Measurements from ENCODE around the gene EFCAB5. TPM values are rescaled to one million over a fixed set of nuclear protein-coding genes. Genes with fewer than 3 reads are reported as not detected.

Gene EFCAB5
- total and polyA plus RNA-seq, 2 of the 13 experiments (the other 11 are each of a cell fraction or from before 2014, with no cell fraction given) = 0.15 TPM; not detected in 1

DNA sequence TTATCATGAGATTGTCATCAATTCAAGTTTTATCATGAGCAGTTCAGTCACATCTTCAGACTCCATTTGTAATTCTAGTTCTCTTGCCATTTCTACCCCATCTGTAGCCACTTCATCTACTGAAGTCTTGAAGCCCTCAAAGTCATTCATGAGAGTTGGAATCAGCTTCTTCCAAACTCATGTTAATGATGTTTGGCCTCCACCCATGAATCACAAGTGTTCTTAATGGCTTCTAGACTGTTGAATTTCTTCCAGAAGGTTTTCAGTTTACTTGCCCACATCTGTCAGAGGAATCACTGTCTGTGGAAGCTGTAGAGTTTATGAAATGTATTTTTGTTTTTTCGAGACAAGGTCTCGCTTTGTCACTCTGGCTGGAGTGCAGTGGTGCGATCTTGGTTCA, 191.2 kb downstream of the EFCAB5 start:
- FAIRE-seq (no peak), DNase-seq (ENCODE audit: low spot score) (no peak), ATAC-seq (no peak)
- peaks cover 10% of the 10 kb centered on the region for H3K79me2 ChIP-seq (ENCODE audit: insufficient read depth, low read length)
- no TSS peak for BruUV-seq (replicated peaks)
- H4K20me1 ChIP-seq (ENCODE audit: insufficient read depth, low read length) = no peaks in the 10 kb centered on the region
- H3K27ac ChIP-seq (ENCODE audit: extremely low read length, insufficient read depth, low read length) = no peak overlapping the region
- H3K9ac ChIP-seq (ENCODE audit: insufficient read depth, low read depth, low read length) = no peak overlapping the region
- H3K36me3 ChIP-seq (replicated peaks in 1 of 2; ENCODE audit: control insufficient read depth in 1 of 2, insufficient read depth in 2 of 2, low read length in 2 of 2) = peaks cover 4 to 16% of the 10 kb centered on the region in 2 experiments; a peak in 4 of 5 replicates
- no peak overlapping the region for H3K4me2 ChIP-seq (ENCODE audit: low read depth, low read length)
- WGBS (ENCODE audit: low lambda C conversion rate) = 98% methylated on average over 3 of the region's 3 CpGs
- ChIA-PET CTCF (ENCODE audit: low intra/inter-chr PET ratio, low total read pairs) (no interaction called here), POLR2A (no interaction called here)
- intact Hi-C loops (cut with micrococcal nuclease; ENCODE audit: unreplicated experiment) = no loop called here
- no peak overlapping the region for H3K4me3 ChIP-seq (replicated peaks in 1 of 3; ENCODE audit: insufficient read depth in 1 of 3, low read depth in 2 of 3, low read length in 3 of 3)
- in situ Hi-C loops (cut with HindIII; ENCODE audit: extremely low pct_ligation_motif_present, low pct_unique_long_range_greater_than_20kb) = no loop called here
- TF ChIP-seq ZNF737 (CRISPR knock-in tag; IDR thresholded peaks at IDR 0.05; ENCODE audit: borderline replicate concordance) (no peak), HMGA1 (CRISPR knock-in tag; conservative IDR thresholded peaks at IDR 0.05) (no peak), ZNF883 (CRISPR knock-in tag; IDR thresholded peaks at IDR 0.05; ENCODE audit: not compliant biosample characterization) (no peak), HOXA9 (CRISPR knock-in tag; IDR thresholded peaks at IDR 0.05; ENCODE audit: borderline replicate concordance) (no peak), WIZ (CRISPR knock-in tag; IDR thresholded peaks at IDR 0.05) (no peak), CHCHD3 (CRISPR knock-in tag; IDR thresholded peaks at IDR 0.05) (no peak)
- H3K4me1 ChIP-seq (ENCODE audit: insufficient read depth, low read length) = no peaks in the 10 kb centered on the region
- no peaks in the 10 kb centered on the region for H3K9me3 ChIP-seq (ENCODE audit: low read length)
- H2AFZ ChIP-seq (ENCODE audit: low read length) = no peak overlapping the region
- H3K27me3 ChIP-seq (ENCODE audit: control insufficient read depth in 1 of 2, insufficient read depth in 2 of 2, low read length in 2 of 2) = no peaks in the 10 kb centered on the region

DNA sequence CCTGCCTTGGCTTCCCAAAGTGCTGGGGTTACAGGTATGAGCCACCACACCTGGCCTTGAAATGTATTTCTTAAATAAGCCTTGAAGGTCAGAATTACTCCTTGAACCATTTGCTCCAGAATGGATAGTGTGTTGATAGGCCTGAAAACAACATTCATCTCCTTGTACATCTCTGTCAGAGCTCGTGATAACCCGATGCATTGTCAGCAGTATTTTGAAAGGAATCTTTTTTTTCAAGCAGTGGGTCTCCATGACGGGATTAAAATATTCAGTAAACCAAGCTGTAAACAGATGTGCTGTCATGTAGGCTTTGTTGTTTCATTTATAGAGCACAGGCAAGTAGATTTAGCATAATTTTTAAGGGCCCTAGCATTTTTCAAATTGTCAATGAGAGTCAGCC, 191.8 kb downstream of the EFCAB5 start:
- no peak for DNase-seq (ENCODE audit: low spot score)
- Histone ChIP-seq H4K20me1 (ENCODE audit: insufficient read depth, low read length) (no peaks in the 10 kb centered on the region), H3K79me2 (ENCODE audit: insufficient read depth, low read length) (peaks cover 12% of the 10 kb centered on the region), H3K9ac (ENCODE audit: insufficient read depth, low read depth, low read length) (no peak overlapping the region), H3K4me1 (ENCODE audit: insufficient read depth, low read length) (no peaks in the 10 kb centered on the region), H3K4me2 (ENCODE audit: low read depth, low read length) (no peak overlapping the region), H3K27ac (ENCODE audit: extremely low read length, insufficient read depth, low read length) (no peak overlapping the region), H3K27me3 (ENCODE audit: control insufficient read depth in 1 of 2, insufficient read depth in 2 of 2, low read length in 2 of 2) (no peaks in the 10 kb centered on the region), H2AFZ (ENCODE audit: low read length) (no peak overlapping the region), H3K36me3 (replicated peaks in 1 of 2; ENCODE audit: control insufficient read depth in 1 of 2, insufficient read depth in 2 of 2, low read length in 2 of 2) (peaks cover 4 to 16% of the 10 kb centered on the region in 2 experiments; a peak in 4 of 5 replicates), H3K4me3 (replicated peaks in 1 of 3; ENCODE audit: insufficient read depth in 1 of 3, low read depth in 2 of 3, low read length in 3 of 3) (no peak overlapping the region), H3K9me3 (ENCODE audit: low read length) (no peaks in the 10 kb centered on the region)
- ChIA-PET CTCF (ENCODE audit: low intra/inter-chr PET ratio, low total read pairs) (no interaction called here), POLR2A (interaction anchor here (1.7 kb wide), 1 partner anchor 204 kb away, joined by 8 read pairs; no protein-coding TSS in a partner anchor)
- no peak for FAIRE-seq
- intact Hi-C loops (cut with micrococcal nuclease; ENCODE audit: unreplicated experiment) = no loop called here
- ATAC-seq = no peak
- in situ Hi-C loops (cut with HindIII; ENCODE audit: extremely low pct_ligation_motif_present, low pct_unique_long_range_greater_than_20kb) = no loop called here
- no TSS peak for BruUV-seq (replicated peaks)
- 98% methylated on average over 3 of the region's 3 CpGs for WGBS (ENCODE audit: low lambda C conversion rate)
- TF ChIP-seq, protein P1, sequence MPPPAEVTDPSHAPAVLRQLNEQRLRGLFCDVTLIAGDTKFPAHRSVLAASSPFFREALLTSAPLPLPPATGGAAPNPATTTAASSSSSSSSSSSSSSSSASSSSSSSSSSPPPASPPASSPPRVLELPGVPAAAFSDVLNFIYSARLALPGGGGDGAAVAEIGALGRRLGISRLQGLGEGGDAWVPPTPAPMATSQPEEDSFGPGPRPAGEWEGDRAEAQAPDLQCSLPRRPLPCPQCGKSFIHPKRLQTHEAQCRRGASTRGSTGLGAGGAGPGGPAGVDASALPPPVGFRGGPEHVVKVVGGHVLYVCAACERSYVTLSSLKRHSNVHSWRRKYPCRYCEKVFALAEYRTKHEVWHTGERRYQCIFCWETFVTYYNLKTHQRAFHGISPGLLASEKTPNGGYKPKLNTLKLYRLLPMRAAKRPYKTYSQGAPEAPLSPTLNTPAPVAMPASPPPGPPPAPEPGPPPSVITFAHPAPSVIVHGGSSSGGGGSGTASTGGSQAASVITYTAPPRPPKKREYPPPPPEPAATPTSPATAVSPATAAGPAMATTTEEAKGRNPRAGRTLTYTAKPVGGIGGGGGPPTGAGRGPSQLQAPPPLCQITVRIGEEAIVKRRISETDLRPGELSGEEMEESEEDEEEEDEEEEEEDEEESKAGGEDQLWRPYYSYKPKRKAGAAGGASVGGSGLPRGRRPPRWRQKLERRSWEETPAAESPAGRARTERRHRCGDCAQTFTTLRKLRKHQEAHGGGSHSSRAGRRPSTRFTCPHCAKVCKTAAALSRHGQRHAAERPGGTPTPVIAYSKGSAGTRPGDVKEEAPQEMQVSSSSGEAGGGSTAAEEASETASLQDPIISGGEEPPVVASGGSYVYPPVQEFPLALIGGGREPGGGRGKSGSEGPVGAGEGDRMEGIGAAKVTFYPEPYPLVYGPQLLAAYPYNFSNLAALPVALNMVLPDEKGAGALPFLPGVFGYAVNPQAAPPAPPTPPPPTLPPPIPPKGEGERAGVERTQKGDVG (CRISPR knock-in tag; IDR thresholded peaks at IDR 0.05; ENCODE audit: borderline replicate concordance) = no peak
- no peak for TF ChIP-seq ZNF530 (CRISPR knock-in tag; IDR thresholded peaks at IDR 0.05; ENCODE audit: low read depth)
- TF ChIP-seq CBX5 (CRISPR knock-in tag; IDR thresholded peaks at IDR 0.05; ENCODE audit: borderline replicate concordance) = no peak
- TF ChIP-seq, protein P2, sequence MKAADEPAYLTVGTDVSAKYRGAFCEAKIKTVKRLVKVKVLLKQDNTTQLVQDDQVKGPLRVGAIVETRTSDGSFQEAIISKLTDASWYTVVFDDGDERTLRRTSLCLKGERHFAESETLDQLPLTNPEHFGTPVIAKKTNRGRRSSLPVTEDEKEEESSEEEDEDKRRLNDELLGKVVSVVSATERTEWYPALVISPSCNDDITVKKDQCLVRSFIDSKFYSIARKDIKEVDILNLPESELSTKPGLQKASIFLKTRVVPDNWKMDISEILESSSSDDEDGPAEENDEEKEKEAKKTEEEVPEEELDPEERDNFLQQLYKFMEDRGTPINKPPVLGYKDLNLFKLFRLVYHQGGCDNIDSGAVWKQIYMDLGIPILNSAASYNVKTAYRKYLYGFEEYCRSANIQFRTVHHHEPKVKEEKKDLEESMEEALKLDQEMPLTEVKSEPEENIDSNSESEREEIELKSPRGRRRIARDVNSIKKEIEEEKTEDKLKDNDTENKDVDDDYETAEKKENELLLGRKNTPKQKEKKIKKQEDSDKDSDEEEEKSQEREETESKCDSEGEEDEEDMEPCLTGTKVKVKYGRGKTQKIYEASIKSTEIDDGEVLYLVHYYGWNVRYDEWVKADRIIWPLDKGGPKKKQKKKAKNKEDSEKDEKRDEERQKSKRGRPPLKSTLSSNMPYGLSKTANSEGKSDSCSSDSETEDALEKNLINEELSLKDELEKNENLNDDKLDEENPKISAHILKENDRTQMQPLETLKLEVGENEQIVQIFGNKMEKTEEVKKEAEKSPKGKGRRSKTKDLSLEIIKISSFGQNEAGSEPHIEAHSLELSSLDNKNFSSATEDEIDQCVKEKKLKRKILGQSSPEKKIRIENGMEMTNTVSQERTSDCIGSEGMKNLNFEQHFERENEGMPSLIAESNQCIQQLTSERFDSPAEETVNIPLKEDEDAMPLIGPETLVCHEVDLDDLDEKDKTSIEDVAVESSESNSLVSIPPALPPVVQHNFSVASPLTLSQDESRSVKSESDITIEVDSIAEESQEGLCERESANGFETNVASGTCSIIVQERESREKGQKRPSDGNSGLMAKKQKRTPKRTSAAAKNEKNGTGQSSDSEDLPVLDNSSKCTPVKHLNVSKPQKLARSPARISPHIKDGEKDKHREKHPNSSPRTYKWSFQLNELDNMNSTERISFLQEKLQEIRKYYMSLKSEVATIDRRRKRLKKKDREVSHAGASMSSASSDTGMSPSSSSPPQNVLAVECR (CRISPR knock-in tag; IDR thresholded peaks at IDR 0.05; ENCODE audit: borderline replicate concordance) = no peak
- no peak for TF ChIP-seq SYNCRIP (IDR thresholded peaks at IDR 0.05; ENCODE audit: insufficient read depth, low read depth, low read length)
- no peak for TF ChIP-seq ZNF3 (CRISPR knock-in tag; IDR thresholded peaks at IDR 0.05)
